Tibial artery (tissue), 4 donors: ENCODE data around the gene LCA5L.

Experiments used
- DNase-seq, 2 donors: peaks; one replicate each; pipeline ENCODE4 v3.0.0-alpha.2; 2019
- H3K27ac ChIP-seq, 2 donors: fragments of 200-600 bp; sonication (generic) in 1 of 2; 1 replicate in 1 of 2; 2 replicates in 1 of 2; pipeline ENCODE4 v1.5.1; 2018 to 2019; ENCODE audit warnings: mild to moderate bottlenecking in 1 of 2
- H3K27me3 ChIP-seq, 2 donors: fragments of 200-600 bp; sonication (generic) in 1 of 2; one replicate each; pipeline versions ENCODE4 v1.5.1 to v1.6.0; 2016 to 2019
- H3K36me3 ChIP-seq, 3 donors: fragments of 200-600 bp; sonication (generic) in 2 of 3; one replicate each; pipeline ENCODE4 v1.5.1; 2016 to 2019; ENCODE audit warnings: mild to moderate bottlenecking in 2 of 3
- H3K4me1 ChIP-seq, 4 donors: fragments of 200-600 bp; sonication (generic) in 2 of 4; 1 replicate in 3 of 4; 2 replicates in 1 of 4; pipeline ENCODE4 v1.5.1; 2016 to 2019
- H3K4me3 ChIP-seq, 2 donors: fragments of 200-600 bp; sonication (generic) in 1 of 2; 1 replicate in 1 of 2; 2 replicates in 1 of 2; pipeline ENCODE4 v1.5.1; 2018 to 2019; ENCODE audit warnings: mild to moderate bottlenecking in 2 of 2
- H3K9me3 ChIP-seq, 3 donors: fragments of 200-600 bp; sonication (generic) in 1 of 3; one replicate each; pipeline ENCODE4 v1.5.1; 2016 to 2019
- intact Hi-C: fragments of 100-400 bp; cut with DNase I; formaldehyde crosslinking; loops from one replicate; pipeline ENCODE4 v1.15.0; 2023; ENCODE audit warnings: low total_unique reads
- TF ChIP-seq, protein P1 (sequence below), 2 experiments: fragments of 200-600 bp in 1 of 2; fragments of 450-650 bp in 1 of 2; IDR thresholded peaks; one replicate each; pipeline ENCODE4 v1.5.1; 2017 to 2019; ENCODE audit warnings: antibody characterized with exemption in 2 of 2, mild to moderate bottlenecking in 1 of 2, moderate library complexity in 1 of 2

LCA5L gene

DNA sequence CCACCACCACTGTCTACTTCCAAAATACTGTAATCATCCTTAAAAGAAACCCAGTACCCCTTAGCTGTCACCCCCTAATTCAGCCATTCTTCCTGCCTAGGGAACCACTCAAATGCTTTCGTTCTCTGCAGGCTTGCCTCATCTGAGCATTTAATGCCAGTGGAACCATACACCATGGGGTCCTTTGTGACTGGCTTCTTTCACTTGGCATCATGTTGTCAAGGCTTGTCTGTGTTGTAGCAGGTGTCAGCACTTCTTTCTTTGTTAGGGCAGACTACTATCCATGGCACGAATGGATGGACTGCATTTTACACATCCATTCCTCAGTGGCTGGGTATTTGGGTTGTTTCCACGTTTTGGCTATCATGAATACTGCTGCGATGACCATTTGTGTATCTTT is 34.7 kb upstream of the LCA5L start:
- no peaks in the 10 kb centered on the region for H3K9me3 ChIP-seq
- TF ChIP-seq, protein P1, sequence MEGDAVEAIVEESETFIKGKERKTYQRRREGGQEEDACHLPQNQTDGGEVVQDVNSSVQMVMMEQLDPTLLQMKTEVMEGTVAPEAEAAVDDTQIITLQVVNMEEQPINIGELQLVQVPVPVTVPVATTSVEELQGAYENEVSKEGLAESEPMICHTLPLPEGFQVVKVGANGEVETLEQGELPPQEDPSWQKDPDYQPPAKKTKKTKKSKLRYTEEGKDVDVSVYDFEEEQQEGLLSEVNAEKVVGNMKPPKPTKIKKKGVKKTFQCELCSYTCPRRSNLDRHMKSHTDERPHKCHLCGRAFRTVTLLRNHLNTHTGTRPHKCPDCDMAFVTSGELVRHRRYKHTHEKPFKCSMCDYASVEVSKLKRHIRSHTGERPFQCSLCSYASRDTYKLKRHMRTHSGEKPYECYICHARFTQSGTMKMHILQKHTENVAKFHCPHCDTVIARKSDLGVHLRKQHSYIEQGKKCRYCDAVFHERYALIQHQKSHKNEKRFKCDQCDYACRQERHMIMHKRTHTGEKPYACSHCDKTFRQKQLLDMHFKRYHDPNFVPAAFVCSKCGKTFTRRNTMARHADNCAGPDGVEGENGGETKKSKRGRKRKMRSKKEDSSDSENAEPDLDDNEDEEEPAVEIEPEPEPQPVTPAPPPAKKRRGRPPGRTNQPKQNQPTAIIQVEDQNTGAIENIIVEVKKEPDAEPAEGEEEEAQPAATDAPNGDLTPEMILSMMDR (IDR thresholded peaks at IDR 0.05): no peak
- H3K27ac ChIP-seq: no peak overlapping the region
- no peaks in the 10 kb centered on the region for H3K27me3 ChIP-seq
- DNase-seq: no peak
- H3K36me3 ChIP-seq: no peaks in the 10 kb centered on the region
- intact Hi-C loops: no loop called here
- H3K4me3 ChIP-seq: no peak overlapping the region
- peaks cover 0 to 27% (median 2%) of the 10 kb centered on the region in 4 donors for H3K4me1 ChIP-seq

DNA sequence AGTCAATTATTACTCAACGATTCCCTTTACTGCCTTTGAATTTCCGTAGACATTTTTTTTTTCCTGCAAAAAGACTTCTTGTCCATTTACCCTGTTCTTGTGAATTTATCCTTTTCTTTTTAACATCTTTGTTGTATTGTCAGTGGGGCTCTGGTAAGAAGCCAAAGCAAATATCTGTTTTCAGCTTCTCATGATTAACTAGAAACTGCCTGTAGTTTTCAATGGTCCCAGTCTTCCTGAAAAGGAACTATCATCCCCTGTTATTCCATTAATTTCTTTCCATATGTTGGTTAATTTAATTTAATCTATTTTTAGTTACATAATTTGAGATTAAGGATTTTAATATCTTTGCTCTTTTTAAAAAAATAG is 34.2 kb upstream of the LCA5L start:
- no peaks in the 10 kb centered on the region for H3K36me3 ChIP-seq
- H3K4me3 ChIP-seq: no peak overlapping the region
- H3K27ac ChIP-seq: no peak overlapping the region
- intact Hi-C loops: no loop called here
- DNase-seq: no peak
- H3K4me1 ChIP-seq: peaks cover 0 to 22% (median 0%) of the 10 kb centered on the region in 4 donors
- no peaks in the 10 kb centered on the region for H3K9me3 ChIP-seq
- TF ChIP-seq, protein P1 (IDR thresholded peaks at IDR 0.05): no peak
- no peaks in the 10 kb centered on the region for H3K27me3 ChIP-seq

DNA sequence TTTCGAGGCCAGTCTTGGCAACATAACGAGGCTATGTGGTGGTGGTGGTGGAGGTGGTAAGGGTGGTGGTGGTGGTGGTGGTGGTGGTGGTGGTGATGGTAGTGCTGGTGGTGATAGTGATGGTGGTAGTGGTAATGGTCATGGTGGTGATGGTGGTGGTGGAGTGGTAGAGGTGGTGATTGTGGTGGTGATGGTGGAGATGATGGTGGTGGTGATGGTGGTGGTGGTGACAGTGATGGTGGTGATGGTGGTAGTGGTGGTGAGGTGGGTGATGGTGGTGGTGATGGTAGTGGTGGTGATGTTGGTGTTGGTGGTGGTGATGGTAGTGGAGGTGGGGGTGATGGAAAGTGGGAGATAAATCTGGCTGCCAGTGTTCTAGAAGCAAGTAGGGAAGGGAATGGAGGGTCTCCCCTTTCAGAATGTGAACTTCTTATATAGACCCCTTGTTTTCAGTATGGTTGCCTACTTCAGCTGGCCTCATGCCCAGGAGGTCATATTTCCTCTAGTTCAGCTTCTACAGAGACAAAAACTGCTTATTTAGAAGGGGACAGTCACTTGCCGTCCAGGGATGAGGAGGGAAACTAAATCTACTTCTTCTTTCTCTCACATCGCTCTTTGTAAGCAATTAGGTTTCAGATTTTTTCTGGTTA is 33.7 kb upstream of the LCA5L start:
- no peaks in the 10 kb centered on the region for H3K36me3 ChIP-seq
- no peak for DNase-seq
- H3K27me3 ChIP-seq: no peaks in the 10 kb centered on the region
- H3K27ac ChIP-seq: no peak overlapping the region
- TF ChIP-seq, protein P1 (IDR thresholded peaks at IDR 0.05): no peak
- H3K9me3 ChIP-seq: no peaks in the 10 kb centered on the region
- H3K4me1 ChIP-seq: peaks cover 0 to 17% (median 0%) of the 10 kb centered on the region in 4 donors
- H3K4me3 ChIP-seq: no peak overlapping the region
- intact Hi-C loops: no loop called here

DNA sequence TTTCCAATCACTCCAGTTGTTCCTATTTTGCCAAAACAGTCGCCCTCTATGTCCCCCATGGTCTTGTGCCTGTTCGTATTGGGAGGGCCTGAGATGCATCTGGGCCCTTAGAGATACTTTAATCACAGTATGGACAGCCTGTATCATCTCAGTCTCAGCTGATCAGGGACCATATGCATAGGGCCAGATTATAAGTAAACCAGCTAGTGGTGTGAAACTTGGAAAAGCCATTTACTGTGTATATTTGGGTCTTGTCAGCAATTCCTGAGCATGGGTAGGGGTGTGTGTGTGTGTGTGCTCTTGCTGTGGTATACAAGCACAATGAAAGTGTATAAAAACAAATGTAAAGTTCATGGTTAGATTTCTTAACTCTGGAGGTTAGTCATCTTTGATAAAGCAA is 29.0 kb upstream of the LCA5L start:
- DNase-seq: no peak
- Histone ChIP-seq H3K27ac (no peak overlapping the region), H3K4me3 (no peak overlapping the region), H3K27me3 (no peaks in the 10 kb centered on the region), H3K4me1 (no peaks in the 10 kb centered on the region), H3K9me3 (no peaks in the 10 kb centered on the region), H3K36me3 (no peaks in the 10 kb centered on the region)
- intact Hi-C loops: no loop called here
- TF ChIP-seq, protein P1 (IDR thresholded peaks at IDR 0.05): no peak

DNA sequence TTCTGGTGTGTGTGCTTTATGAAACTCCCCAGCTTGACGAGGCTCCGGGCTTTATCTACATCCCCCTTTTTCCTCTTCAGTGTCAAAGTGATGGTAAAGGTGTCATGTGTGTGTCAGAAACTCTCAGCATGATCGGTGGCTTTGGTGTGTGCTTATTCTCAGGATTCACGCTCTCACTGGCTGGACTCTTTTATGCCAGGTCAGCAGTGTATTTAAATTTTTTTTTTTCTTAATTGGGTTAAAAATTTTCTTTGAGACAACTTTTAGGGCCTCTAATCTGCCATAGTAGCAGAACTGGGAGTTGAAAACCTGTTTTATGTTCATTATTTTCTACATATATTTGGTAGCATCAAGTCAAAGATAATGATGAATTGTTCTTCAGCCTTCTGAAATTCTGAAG is 27.2 kb upstream of the LCA5L start:
- Histone ChIP-seq H3K4me1 (no peaks in the 10 kb centered on the region), H3K4me3 (no peak overlapping the region), H3K27ac (no peak overlapping the region), H3K36me3 (peaks cover 0 to 2% (median 0%) of the 10 kb centered on the region in 3 donors), H3K27me3 (no peaks in the 10 kb centered on the region), H3K9me3 (no peaks in the 10 kb centered on the region)
- no peak for DNase-seq
- TF ChIP-seq, protein P1 (IDR thresholded peaks at IDR 0.05): no peak
- intact Hi-C loops: no loop called here

DNA sequence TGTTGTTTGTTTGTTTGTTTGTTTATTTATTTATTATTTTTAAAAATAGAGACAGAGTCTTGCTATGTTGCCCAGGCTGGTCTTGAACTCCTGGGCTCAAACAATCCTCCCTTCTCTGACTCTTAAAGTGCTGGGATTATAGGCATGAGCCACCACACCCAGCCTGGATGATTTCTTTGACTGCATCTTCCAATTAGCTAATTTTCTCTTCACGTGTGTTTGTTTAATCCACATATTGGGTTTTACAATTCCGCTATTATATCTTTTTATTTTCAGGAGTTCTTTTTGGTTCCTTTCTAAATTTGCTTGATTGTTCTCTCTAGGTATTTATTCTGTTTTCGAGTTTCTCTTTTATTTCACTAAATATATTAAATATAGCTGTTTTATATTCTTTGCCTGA is 26.0 kb upstream of the LCA5L start:
- Histone ChIP-seq H3K9me3 (no peaks in the 10 kb centered on the region), H3K27me3 (no peaks in the 10 kb centered on the region), H3K27ac (no peak overlapping the region), H3K4me3 (no peak overlapping the region), H3K36me3 (peaks cover 0 to 5% (median 0%) of the 10 kb centered on the region in 3 donors), H3K4me1 (no peaks in the 10 kb centered on the region)
- no peak for DNase-seq
- intact Hi-C loops: no loop called here
- TF ChIP-seq, protein P1 (IDR thresholded peaks at IDR 0.05): no peak
